NB4 (cell line): ENCODE data around the gene TLN1.

Experiments used
- TF ChIP-seq, protein P1 (sequence below): IDR thresholded peaks from 2 replicates; pipeline ENCODE4 v1.6.1; 2011; ENCODE audit warnings: low read depth, low read length
- TF ChIP-seq, protein P2 (sequence below): IDR thresholded peaks from one replicate; pipeline ENCODE4 v1.5.1; 2012; ENCODE audit warnings: low read depth, low read length

DNA sequence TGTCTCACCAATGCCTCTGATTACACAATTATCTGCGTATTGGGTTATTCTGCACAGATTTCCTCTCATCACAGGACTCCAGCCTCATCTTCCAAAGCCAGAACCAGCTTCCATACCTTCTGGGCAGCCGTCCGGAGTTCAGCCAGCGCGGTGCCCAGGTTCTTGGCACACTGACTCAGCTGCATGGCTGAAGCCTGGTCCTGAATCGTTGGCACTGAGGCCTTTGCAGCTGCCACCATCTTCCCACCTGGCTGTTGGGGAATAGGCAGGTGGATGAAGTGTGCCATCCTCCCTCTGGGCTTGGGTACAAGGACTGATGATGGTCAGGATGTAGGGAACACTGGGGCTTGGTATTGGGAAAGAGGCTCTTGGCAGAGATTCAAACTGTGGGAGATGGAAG lies 17.9 kb downstream of the TLN1 start:
- TF ChIP-seq, protein P1, sequence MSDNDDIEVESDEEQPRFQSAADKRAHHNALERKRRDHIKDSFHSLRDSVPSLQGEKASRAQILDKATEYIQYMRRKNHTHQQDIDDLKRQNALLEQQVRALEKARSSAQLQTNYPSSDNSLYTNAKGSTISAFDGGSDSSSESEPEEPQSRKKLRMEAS: no peak
- TF ChIP-seq, protein P2, sequence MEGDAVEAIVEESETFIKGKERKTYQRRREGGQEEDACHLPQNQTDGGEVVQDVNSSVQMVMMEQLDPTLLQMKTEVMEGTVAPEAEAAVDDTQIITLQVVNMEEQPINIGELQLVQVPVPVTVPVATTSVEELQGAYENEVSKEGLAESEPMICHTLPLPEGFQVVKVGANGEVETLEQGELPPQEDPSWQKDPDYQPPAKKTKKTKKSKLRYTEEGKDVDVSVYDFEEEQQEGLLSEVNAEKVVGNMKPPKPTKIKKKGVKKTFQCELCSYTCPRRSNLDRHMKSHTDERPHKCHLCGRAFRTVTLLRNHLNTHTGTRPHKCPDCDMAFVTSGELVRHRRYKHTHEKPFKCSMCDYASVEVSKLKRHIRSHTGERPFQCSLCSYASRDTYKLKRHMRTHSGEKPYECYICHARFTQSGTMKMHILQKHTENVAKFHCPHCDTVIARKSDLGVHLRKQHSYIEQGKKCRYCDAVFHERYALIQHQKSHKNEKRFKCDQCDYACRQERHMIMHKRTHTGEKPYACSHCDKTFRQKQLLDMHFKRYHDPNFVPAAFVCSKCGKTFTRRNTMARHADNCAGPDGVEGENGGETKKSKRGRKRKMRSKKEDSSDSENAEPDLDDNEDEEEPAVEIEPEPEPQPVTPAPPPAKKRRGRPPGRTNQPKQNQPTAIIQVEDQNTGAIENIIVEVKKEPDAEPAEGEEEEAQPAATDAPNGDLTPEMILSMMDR: no peak
